Measurements from ENCODE around the gene ARHGAP15.

DNA sequence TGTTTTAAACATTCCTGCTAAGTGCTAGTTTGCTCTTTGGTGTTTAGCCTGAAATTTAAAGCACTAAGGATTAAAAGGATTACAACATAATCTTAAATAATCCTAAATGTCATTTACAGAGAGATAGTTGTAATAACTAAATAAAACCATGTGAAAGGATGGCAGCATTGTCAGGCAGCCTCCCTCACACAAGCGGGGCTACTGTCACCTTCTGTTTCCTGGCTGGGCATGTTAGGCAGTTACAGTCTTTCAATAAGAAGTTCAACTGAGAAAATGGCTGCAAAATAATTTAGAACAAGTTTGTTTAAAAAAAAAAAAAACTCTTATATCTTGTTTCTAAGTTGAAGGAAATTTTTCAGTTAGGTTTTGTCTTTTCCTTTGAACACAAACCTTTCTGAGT, 124.9 kb downstream of the ARHGAP15 start:
- TF ChIP-seq, protein P1, sequence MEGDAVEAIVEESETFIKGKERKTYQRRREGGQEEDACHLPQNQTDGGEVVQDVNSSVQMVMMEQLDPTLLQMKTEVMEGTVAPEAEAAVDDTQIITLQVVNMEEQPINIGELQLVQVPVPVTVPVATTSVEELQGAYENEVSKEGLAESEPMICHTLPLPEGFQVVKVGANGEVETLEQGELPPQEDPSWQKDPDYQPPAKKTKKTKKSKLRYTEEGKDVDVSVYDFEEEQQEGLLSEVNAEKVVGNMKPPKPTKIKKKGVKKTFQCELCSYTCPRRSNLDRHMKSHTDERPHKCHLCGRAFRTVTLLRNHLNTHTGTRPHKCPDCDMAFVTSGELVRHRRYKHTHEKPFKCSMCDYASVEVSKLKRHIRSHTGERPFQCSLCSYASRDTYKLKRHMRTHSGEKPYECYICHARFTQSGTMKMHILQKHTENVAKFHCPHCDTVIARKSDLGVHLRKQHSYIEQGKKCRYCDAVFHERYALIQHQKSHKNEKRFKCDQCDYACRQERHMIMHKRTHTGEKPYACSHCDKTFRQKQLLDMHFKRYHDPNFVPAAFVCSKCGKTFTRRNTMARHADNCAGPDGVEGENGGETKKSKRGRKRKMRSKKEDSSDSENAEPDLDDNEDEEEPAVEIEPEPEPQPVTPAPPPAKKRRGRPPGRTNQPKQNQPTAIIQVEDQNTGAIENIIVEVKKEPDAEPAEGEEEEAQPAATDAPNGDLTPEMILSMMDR (IDR thresholded peaks at IDR 0.05), result no peak
- TF ChIP-seq CEBPB (IDR thresholded peaks at IDR 0.05) (no peak), POLR2A (IDR thresholded peaks at IDR 0.05; ENCODE audit: low read length) (no peak), TP53 (CRISPR knock-in tag; IDR thresholded peaks at IDR 0.05) (no peak), MYC (IDR thresholded peaks at IDR 0.05; ENCODE audit: borderline replicate concordance, low read length) (no peak), HOXA7 (CRISPR knock-in tag; IDR thresholded peaks at IDR 0.05) (no peak), SMC3 (IDR thresholded peaks at IDR 0.05) (no peak), ZFP36 (IDR thresholded peaks at IDR 0.05; ENCODE audit: borderline replicate concordance, partially characterized antibody) (no peak), EP300 (IDR thresholded peaks at IDR 0.05) (no peak)
- TF ChIP-seq, protein P2, sequence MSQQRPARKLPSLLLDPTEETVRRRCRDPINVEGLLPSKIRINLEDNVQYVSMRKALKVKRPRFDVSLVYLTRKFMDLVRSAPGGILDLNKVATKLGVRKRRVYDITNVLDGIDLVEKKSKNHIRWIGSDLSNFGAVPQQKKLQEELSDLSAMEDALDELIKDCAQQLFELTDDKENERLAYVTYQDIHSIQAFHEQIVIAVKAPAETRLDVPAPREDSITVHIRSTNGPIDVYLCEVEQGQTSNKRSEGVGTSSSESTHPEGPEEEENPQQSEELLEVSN (IDR thresholded peaks at IDR 0.05; ENCODE audit: borderline replicate concordance, low read depth), result no peak

Data from A549 (cell line).